Fibroblast of lung (primary cell): ENCODE data around the gene VAPB. TPM values are rescaled to one million over a fixed set of nuclear protein-coding genes. Genes with fewer than 3 reads are reported as not detected.
"Not testable (repeated sequence)": the region's sequence is repeated elsewhere in the genome, so short reads cannot be mapped to it uniquely, and the experiment has no call there.

Source experiments
- DNase-seq, 2 donors: peaks; one replicate each; pipeline versions ENCODE4 v3.0.0 to v3.0.0-alpha.2; 2010; ENCODE audit warnings: low read depth in 2 of 2
- H2AFZ ChIP-seq: 2 replicates; pipeline ENCODE4 v1.5.1; 2012; ENCODE audit warnings: low read length, control low read depth, inconsistent platforms
- H3K27ac ChIP-seq: 2 replicates; pipeline ENCODE4 v1.5.1; 2011; ENCODE audit warnings: low read length, control low read depth; ENCODE audit not compliant: insufficient read depth
- H3K27me3 ChIP-seq: 2 replicates; pipeline ENCODE4 v1.5.1; 2011; ENCODE audit warnings: mild to moderate bottlenecking, low read length; ENCODE audit not compliant: control insufficient read depth, insufficient read depth
- H3K36me3 ChIP-seq: 2 replicates; pipeline ENCODE4 v1.5.1; 2011; ENCODE audit warnings: low read length; ENCODE audit not compliant: control insufficient read depth, insufficient read depth
- H3K4me1 ChIP-seq: 2 replicates; pipeline ENCODE4 v1.5.1; 2011; ENCODE audit warnings: low read length; ENCODE audit not compliant: control insufficient read depth, insufficient read depth; ENCODE audit errors: extremely low read depth
- H3K4me2 ChIP-seq: 2 replicates; pipeline ENCODE4 v1.5.1; 2011; ENCODE audit warnings: low read length, control low read depth; ENCODE audit not compliant: insufficient read depth; ENCODE audit errors: extremely low read depth
- H3K4me3 ChIP-seq, 4 experiments: fragments of 200-600 bp in 1 of 4; sonication (generic) in 1 of 4; replicated peaks in 1 of 4; 2 replicates each; pipeline ENCODE4 v1.5.1; 2011 to 2016; ENCODE audit warnings: low read length in 4 of 4, low read depth in 3 of 4, mild to moderate bottlenecking in 3 of 4, control low read depth in 2 of 4, inconsistent platforms in 1 of 4, mixed read lengths in 1 of 4; ENCODE audit not compliant: insufficient read depth in 1 of 4; ENCODE audit errors: control extremely low read depth in 1 of 4
- H3K79me2 ChIP-seq: 2 replicates; pipeline ENCODE4 v1.5.1; 2012; ENCODE audit warnings: mild to moderate bottlenecking, low read length, inconsistent platforms; ENCODE audit not compliant: control insufficient read depth, insufficient read depth
- H3K9ac ChIP-seq: 2 replicates; pipeline ENCODE4 v1.5.1; 2011; ENCODE audit warnings: mild to moderate bottlenecking, low read length, control low read depth; ENCODE audit not compliant: insufficient read depth
- H3K9me3 ChIP-seq: 2 replicates; pipeline ENCODE4 v1.5.1; 2012; ENCODE audit warnings: low read depth, low read length; ENCODE audit not compliant: control insufficient read depth, insufficient read depth
- H4K20me1 ChIP-seq: 2 replicates; pipeline ENCODE4 v1.5.1; 2011; ENCODE audit warnings: low read length; ENCODE audit not compliant: control insufficient read depth, insufficient read depth; ENCODE audit errors: extremely low read depth
- CTCF ChIP-seq, 2 donors: IDR thresholded peaks in 1 of 2; conservative IDR thresholded peaks in 1 of 2; 1 replicate in 1 of 2; 2 replicates in 1 of 2; pipeline ENCODE4 v1.5.1; 2011 to 2012; ENCODE audit warnings: low read length in 2 of 2, control low read depth in 1 of 2, inconsistent platforms in 1 of 2, low read depth in 1 of 2, mild to moderate bottlenecking in 1 of 2
- EZH2 ChIP-seq: IDR thresholded peaks from 2 replicates; pipeline ENCODE4 v1.5.1; 2012; ENCODE audit warnings: low read length, control low read depth, mild to moderate bottlenecking; ENCODE audit errors: missing control alignments
- polyA plus RNA-seq, 2 donors: library from polyadenylated mRNA; depleted of rRNA in 1 of 2; stranded (reverse) in 1 of 2; unstranded in 1 of 2; fragments of >200 nt; gene quantifications; 2 replicates each; pipeline ENCODE4 v1.2.1, GENCODE V29; 2011 to 2012; ENCODE audit warnings: missing spikeins in 1 of 2
- total RNA-seq: library from RNA; depleted of rRNA; stranded (reverse); fragments of >200 nt; gene quantifications from 2 replicates; pipeline ENCODE4 v1.2.1, GENCODE V29; 2014

The VAPB gene
- total and polyA plus RNA-seq, 2 donors (not counting 1 experiment from before 2014, with no cell fraction given): 13.0 to 43.7 TPM

DNA sequence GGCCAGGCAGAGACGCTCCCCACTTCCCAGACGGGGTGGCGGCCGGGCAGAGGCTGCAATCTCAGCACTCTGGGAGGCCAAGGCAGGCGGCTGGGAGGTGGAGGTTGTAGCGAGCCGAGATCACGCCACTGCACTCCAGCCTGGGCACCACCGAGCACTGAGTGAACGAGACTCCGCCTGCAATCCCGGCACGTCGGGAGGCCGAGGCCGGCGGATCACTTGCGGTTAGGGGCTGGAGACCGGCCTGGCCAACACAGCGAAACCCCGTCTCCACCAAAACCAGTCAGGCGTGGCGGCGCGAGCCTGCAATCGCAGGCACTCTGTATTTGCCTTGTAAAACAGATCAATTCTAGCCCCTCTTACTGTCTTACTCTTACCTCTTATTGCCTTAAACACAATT, 25.8 kb downstream of the VAPB start:
- not testable (repeated sequence) for H3K36me3 ChIP-seq, H2AFZ ChIP-seq, H3K4me2 ChIP-seq, H3K27me3 ChIP-seq, H3K27ac ChIP-seq, DNase-seq, H4K20me1 ChIP-seq, H3K9me3 ChIP-seq, H3K4me1 ChIP-seq, H3K9ac ChIP-seq, H3K4me3 ChIP-seq
- peaks cover 61% of the 10 kb centered on the region for H3K79me2 ChIP-seq

DNA sequence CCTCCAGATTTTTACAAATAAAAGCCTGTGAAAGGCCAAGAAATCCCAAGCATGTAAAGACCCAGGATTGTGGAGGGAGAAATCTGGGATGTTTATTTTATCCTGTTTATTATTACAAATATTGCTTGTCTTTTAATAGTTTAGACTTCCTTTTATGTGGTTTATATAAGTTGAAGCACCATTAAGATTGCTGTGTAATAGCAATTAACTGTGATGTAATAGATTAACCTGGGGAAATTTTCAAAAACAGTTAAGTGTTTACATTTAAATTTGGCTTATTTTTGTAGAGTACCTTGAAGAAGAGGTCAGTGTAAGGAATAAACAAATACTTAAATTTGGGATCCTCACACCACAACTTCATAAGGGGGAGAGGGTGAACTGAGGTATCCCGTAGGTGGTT, 27.0 kb downstream of the VAPB start:
- Histone ChIP-seq H3K27ac (no peak overlapping the region), H2AFZ (no peak overlapping the region), H3K79me2 (peaks cover 51% of the 10 kb centered on the region), H3K4me2 (no peak overlapping the region), H3K36me3 (peaks cover 5% of the 10 kb centered on the region), H3K27me3 (no peaks in the 10 kb centered on the region), H3K4me3 (no peak overlapping the region), H3K9me3 (no peaks in the 10 kb centered on the region), H3K4me1 (peaks cover 6% of the 10 kb centered on the region), H3K9ac (no peak overlapping the region), H4K20me1 (no peaks in the 10 kb centered on the region)
- TF ChIP-seq CTCF (conservative IDR thresholded peaks at IDR 0.05 in 1 of 2, IDR thresholded peaks at IDR 0.05 in 1 of 2; ENCODE audit: low read depth in 1 of 2, low read length in 2 of 2) (no peak), EZH2 (no peak)
- no peak for DNase-seq

GRCh38 chr20:58416835-58417234, 27.8 kb downstream of the VAPB start:
- peaks cover 5% of the 10 kb centered on the region for H3K36me3 ChIP-seq
- H2AFZ ChIP-seq: no peak overlapping the region
- H3K4me3 ChIP-seq: no peak overlapping the region
- H3K27ac ChIP-seq: no peak overlapping the region
- H3K4me2 ChIP-seq: no peak overlapping the region
- no peak for TF ChIP-seq EZH2
- TF ChIP-seq CTCF (conservative IDR thresholded peaks at IDR 0.05 in 1 of 2, IDR thresholded peaks at IDR 0.05 in 1 of 2; ENCODE audit: low read depth in 1 of 2, low read length in 2 of 2): no peak
- H3K79me2 ChIP-seq: peaks cover 50% of the 10 kb centered on the region
- H3K9me3 ChIP-seq: no peaks in the 10 kb centered on the region
- no peak overlapping the region for H3K9ac ChIP-seq
- no peaks in the 10 kb centered on the region for H4K20me1 ChIP-seq
- DNase-seq: no peak
- H3K27me3 ChIP-seq: no peaks in the 10 kb centered on the region
- peaks cover 6% of the 10 kb centered on the region for H3K4me1 ChIP-seq
